Cortex of kidney (tissue), 1 donor: ENCODE data around the gene KRT71.
"Not testable (repeated sequence)": the region's sequence is repeated elsewhere in the genome, so short reads cannot be mapped to it uniquely, and the experiment has no call there.

Experiments used
- DNase-seq: peaks from one replicate; lab custom pipeline; 2025; lab: John Stamatoyannopoulos, UW

KRT71 gene

GRCh38 chr12:52521568-52522266, 31.2 kb downstream of the KRT71 start:
- DNase-seq = no peak

GRCh38 chr12:52521175-52521567, 31.8 kb downstream of the KRT71 start:
- DNase-seq = no peak

- DNase-seq = no peak
Observed at GRCh38 chr12:52519826-52520662, 32.9 kb downstream of the KRT71 start, which contains the start of gene KRT5. Gene KRT5, minus strand, starts transcription at chr12:52520394. Its CDS starts 98 bp downstream, at chr12:52520296.

- DNase-seq = no peak
Observed at GRCh38 chr12:52519387-52519703, 33.6 kb downstream of the KRT71 start.

GRCh38 chr12:52518574-52519386, 34.2 kb downstream of the KRT71 start:
- DNase-seq = no peak

- no peak for DNase-seq
Observed at GRCh38 chr12:52517888-52518287, 35.1 kb downstream of the KRT71 start.

GRCh38 chr12:52517005-52517835, 35.7 kb downstream of the KRT71 start:
- no peak for DNase-seq

- no peak for DNase-seq
Observed at GRCh38 chr12:52515927-52516831, 36.8 kb downstream of the KRT71 start.

GRCh38 chr12:52515319-52515646, 37.7 kb downstream of the KRT71 start:
- no peak for DNase-seq

GRCh38 chr12:52514471-52515318, 38.2 kb downstream of the KRT71 start:
- no peak for DNase-seq

GRCh38 chr12:52513736-52514135, 39.2 kb downstream of the KRT71 start:
- DNase-seq = no peak

GRCh38 chr12:52508211-52508610, 44.7 kb downstream of the KRT71 start:
- DNase-seq = no peak

- no peak for DNase-seq
Observed at GRCh38 chr12:52506858-52507715, 45.9 kb downstream of the KRT71 start.

GRCh38 chr12:52502877-52503276, 50.1 kb downstream of the KRT71 start:
- DNase-seq = no peak

GRCh38 chr12:52501490-52501889, 51.5 kb downstream of the KRT71 start:
- DNase-seq = no peak

- not testable (repeated sequence) for DNase-seq
Observed at GRCh38 chr12:52500574-52500973, 52.4 kb downstream of the KRT71 start.

GRCh38 chr12:52499806-52500560, 53.0 kb downstream of the KRT71 start:
- no peak for DNase-seq

- DNase-seq = no peak
Observed at GRCh38 chr12:52498946-52499345, 54.0 kb downstream of the KRT71 start.
